Psoas muscle (tissue), 8 donors: ENCODE data around the gene IFIT2. TPM values are rescaled to one million over a fixed set of nuclear protein-coding genes. Genes with fewer than 3 reads are reported as not detected.
"Not testable (repeated sequence)": the region's sequence is repeated elsewhere in the genome, so short reads cannot be mapped to it uniquely, and the experiment has no call there.

ENCODE experiments used
- ATAC-seq, 4 donors: fragments of 200-7000 bp; cut with Tn5 transposase; one replicate each; pipeline ENCODE4 v1.9.1; 2020; ENCODE audit warnings: moderate library complexity in 3 of 4, mild to moderate bottlenecking in 2 of 4
- DNase-seq, 2 donors: peaks; one replicate each; pipeline ENCODE4 v3.0.0-alpha.2; 2020
- H3K27ac ChIP-seq: fragments of 200-600 bp; one replicate; pipeline ENCODE4 v1.8.0; 2022
- H3K27me3 ChIP-seq, 3 donors: fragments of 200-600 bp in 1 of 3; one replicate each; pipeline versions ENCODE4 v1.6.1 to v1.8.0; 2013 to 2022; ENCODE audit warnings: low read length in 2 of 3, mild to moderate bottlenecking in 2 of 3, moderate library complexity in 1 of 3; ENCODE audit not compliant: insufficient read depth in 3 of 3
- H3K36me3 ChIP-seq, 2 donors: fragments of 200-600 bp in 1 of 2; one replicate each; pipeline versions ENCODE4 v1.6.1 to v1.8.0; 2013 to 2022; ENCODE audit warnings: low read depth in 1 of 2, mild to moderate bottlenecking in 1 of 2, moderate library complexity in 1 of 2; ENCODE audit not compliant: insufficient read depth in 1 of 2
- H3K4me1 ChIP-seq: fragments of 200-600 bp; one replicate; pipeline ENCODE4 v1.8.0; 2022
- H3K4me3 ChIP-seq: fragments of 200-600 bp; one replicate; pipeline ENCODE4 v1.8.0; 2022; ENCODE audit warnings: mild to moderate bottlenecking
- H3K9me3 ChIP-seq: fragments of 200-600 bp; one replicate; pipeline ENCODE4 v1.8.0; 2022
- WGBS, 3 donors: extraction: QIAGEN DNeasy Blood & Tissue Kit; methylation state at CpG; one replicate each; pipeline versions ENCODE4 v1.1.6 to v1.1.7; 2013; 5-methylcytosine and 5-hydroxymethylcytosine counted together
- intact Hi-C, 2 donors: fragments of 100-400 bp; cut with DNase I; formaldehyde crosslinking; loops; one replicate each; pipeline versions ENCODE4 v1.11.0 to v1.14.2; 2022
- polyA plus RNA-seq, 3 donors: library from polyadenylated mRNA; stranded (reverse); fragments of 200-250 nt; gene quantifications; one replicate each; pipeline ENCODE4 v1.2.3, GENCODE V29; 2013
- total RNA-seq, 4 donors: library from RNA; stranded (reverse); fragmentation: NEBNext Ultra II Directional in 2 of 4; extraction: Animal tissue kit (Norgen Biotek cat#: 25700) in 2 of 4; gene quantifications; one replicate each; pipeline versions ENCODE4 v1.2.1 to v1.2.4, GENCODE V29; 2021 to 2023
- TF ChIP-seq, protein P1 (sequence below): fragments of 200-600 bp; IDR thresholded peaks from one replicate; pipeline ENCODE4 v1.8.0; 2022; ENCODE audit warnings: antibody characterized with exemption
- donor health status: healthy with polysubstance abuse.
- donor health status: DM: no; HTN: no; CAD: no; lungs with moderate emphysema.
- donor health status: Bipolar disorder and iron deficiency.
- donor health status: healthy.
- donor health status: DM: yes; HTN: yes; CAD: no.
- donor health status: DM: no; HTN: no; CAD: no.
- donor health status: DM: no; HTN: no; CAD: no.
- donor health status: DM: yes; HTN: yes; CAD: no.

The IFIT2 gene
- total and polyA plus RNA-seq, 7 donors: 1.2 to 4.2 (median 1.3) TPM

GRCh38 chr10:89327803-89328441 is 26.1 kb downstream of the IFIT2 start, which contains the start of gene IFIT3:
IFIT3 (plus strand) TSS chr10:89327997; CDS start chr10:89328074, 77 bp downstream.
- ATAC-seq (peak; percentile 86 to 95 (median 93)), DNase-seq (peak; percentile 58 to 75)
- Histone ChIP-seq H3K4me3 (peak within 1 kb of the TSS; percentile 60), H3K4me1 (peaks cover 38% of the 10 kb centered on the region), H3K27me3 (no peaks in the 10 kb centered on the region), H3K27ac (peak within 1 kb of the TSS; percentile 71), H3K36me3 (no peaks in the 10 kb centered on the region), H3K9me3 (peaks cover 9% of the 10 kb centered on the region)
- intact Hi-C loops: loop anchor here in 1 of 2 donors (2.0 kb wide), 1 partner anchor 27 kb away; no protein-coding TSS in a partner anchor
- TF ChIP-seq, protein P1, sequence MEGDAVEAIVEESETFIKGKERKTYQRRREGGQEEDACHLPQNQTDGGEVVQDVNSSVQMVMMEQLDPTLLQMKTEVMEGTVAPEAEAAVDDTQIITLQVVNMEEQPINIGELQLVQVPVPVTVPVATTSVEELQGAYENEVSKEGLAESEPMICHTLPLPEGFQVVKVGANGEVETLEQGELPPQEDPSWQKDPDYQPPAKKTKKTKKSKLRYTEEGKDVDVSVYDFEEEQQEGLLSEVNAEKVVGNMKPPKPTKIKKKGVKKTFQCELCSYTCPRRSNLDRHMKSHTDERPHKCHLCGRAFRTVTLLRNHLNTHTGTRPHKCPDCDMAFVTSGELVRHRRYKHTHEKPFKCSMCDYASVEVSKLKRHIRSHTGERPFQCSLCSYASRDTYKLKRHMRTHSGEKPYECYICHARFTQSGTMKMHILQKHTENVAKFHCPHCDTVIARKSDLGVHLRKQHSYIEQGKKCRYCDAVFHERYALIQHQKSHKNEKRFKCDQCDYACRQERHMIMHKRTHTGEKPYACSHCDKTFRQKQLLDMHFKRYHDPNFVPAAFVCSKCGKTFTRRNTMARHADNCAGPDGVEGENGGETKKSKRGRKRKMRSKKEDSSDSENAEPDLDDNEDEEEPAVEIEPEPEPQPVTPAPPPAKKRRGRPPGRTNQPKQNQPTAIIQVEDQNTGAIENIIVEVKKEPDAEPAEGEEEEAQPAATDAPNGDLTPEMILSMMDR: no peak
- WGBS, 3 donors: 1 to 2% (median 1%) methylated on average over 7 of the region's 7 CpGs

- no peak for ATAC-seq
- intact Hi-C loops: loop anchor here in 1 of 2 donors (2.0 kb wide), 1 partner anchor 28 kb away; no protein-coding TSS in a partner anchor
- DNase-seq: no peak
- Histone ChIP-seq H3K36me3 (no peaks in the 10 kb centered on the region), H3K27ac (peak overlapping the region; percentile 71), H3K4me1 (peaks cover 50% of the 10 kb centered on the region), H3K4me3 (no peak overlapping the region), H3K9me3 (peaks cover 4% of the 10 kb centered on the region), H3K27me3 (no peaks in the 10 kb centered on the region)
- TF ChIP-seq, protein P1: no peak
- WGBS, 3 donors: 89 to 100% (median 92%) methylated on average over 2 of the region's 2 CpGs
These were observed 27.3 kb downstream of the IFIT2 start for GRCh38 chr10:89329151-89329550.

- intact Hi-C loops, H3K4me3 ChIP-seq, H3K27me3 ChIP-seq, ATAC-seq, DNase-seq, H3K36me3 ChIP-seq, H3K9me3 ChIP-seq: not testable (repeated sequence)
- H3K27ac ChIP-seq: peak overlapping the region; percentile 34
- H3K4me1 ChIP-seq: peaks cover 53% of the 10 kb centered on the region
- WGBS, 3 donors: 47 to 65% (median 53%) methylated on average over 2 to 3 of the region's 3 CpGs
These were observed 28.2 kb downstream of the IFIT2 start for GRCh38 chr10:89330014-89330413.

DNA sequence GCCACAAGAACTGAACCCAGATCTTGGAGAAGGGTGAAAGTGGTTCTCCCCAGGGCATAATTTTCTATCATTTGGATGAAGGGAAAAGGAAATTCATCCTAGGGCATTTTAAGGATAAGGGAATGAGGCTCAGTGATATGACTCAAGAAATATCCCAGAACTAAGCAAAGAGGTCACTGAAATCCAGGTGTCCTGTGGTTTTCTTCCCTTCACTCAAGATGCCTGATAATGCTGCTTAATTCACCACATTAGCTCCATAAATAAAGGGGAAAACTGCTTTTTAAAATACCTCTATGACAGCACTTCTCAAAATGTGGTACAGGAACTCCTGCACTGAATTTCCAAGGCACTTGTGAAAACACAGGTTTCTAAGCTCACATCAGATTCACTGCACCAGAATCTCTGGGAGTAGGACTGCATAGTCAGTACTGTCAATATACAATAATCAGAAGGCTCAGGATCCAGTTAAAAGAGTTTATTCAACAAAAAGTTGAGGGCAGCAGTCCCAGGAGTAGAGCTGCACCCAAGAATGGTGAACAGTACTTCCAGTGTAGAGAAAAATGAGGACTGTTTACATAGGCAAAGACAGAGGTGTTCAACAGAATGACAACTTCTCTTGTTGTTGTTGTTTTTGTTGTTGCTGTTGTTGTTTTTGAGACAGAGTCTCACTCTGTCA is 28.8 kb downstream of the IFIT2 start:
- TF ChIP-seq, protein P1: no peak
- peaks cover 60% of the 10 kb centered on the region for H3K4me1 ChIP-seq
- H3K36me3 ChIP-seq: no peaks in the 10 kb centered on the region
- H3K27ac ChIP-seq: peak overlapping the region; percentile 34
- H3K4me3 ChIP-seq: no peak overlapping the region
- no peaks in the 10 kb centered on the region for H3K27me3 ChIP-seq
- ATAC-seq (no peak), DNase-seq (no peak)
- H3K9me3 ChIP-seq: no peaks in the 10 kb centered on the region
- intact Hi-C loops: no loop called here

DNA sequence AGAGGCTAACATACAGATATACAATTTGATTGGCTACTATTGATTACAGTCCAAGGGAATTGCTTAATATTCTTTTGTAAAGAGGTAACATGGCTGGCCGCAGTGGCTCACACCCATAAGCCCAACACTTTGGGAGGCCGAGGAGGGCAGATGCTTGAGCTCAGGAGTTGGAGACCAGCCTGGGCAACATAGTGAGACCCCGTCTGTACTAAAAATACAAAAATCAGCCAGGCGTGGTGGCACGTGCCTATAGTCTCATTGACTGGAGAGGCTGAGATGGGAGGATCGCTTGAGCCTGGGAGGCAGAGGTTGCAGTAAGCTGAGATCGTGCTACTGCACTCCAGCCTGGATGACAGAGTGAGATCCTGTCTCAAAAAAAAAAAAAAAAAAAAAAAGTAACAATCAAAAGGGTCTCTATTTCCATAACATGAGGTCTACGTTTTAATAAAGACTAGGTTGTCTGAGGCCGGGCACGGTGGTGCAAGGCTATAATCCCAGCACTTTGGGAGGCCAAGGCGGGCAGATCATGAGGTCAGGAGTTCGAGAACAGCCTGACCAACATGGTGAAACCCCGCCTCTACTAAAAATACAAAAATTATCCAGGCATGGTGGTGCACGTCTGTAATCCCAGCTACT is 29.8 kb downstream of the IFIT2 start:
- not testable (repeated sequence) for ATAC-seq, DNase-seq, H3K27me3 ChIP-seq, H3K36me3 ChIP-seq, H3K9me3 ChIP-seq
- Histone ChIP-seq H3K4me1 (peaks cover 61% of the 10 kb centered on the region), H3K4me3 (peak overlapping the region; percentile 60), H3K27ac (peak overlapping the region; percentile 54)
- intact Hi-C loops: loop anchor here in 1 of 2 donors (1.0 kb wide), 1 partner anchor 49 kb away; no protein-coding TSS in a partner anchor
- 72 to 77% (median 76%) methylated on average over 14 of the region's 14 CpGs for WGBS, 3 donors
